Neuron (in vitro differentiated cells): Measurements from ENCODE around the gene RNF224.

Experiments
- H2AFZ ChIP-seq: one replicate; pipeline ENCODE4 v1.6.1; 2013; ENCODE audit warnings: low read depth, mild to moderate bottlenecking, inconsistent platforms, low read length, moderate library complexity
- H3K27me3 ChIP-seq: one replicate; pipeline ENCODE4 v1.6.1; 2013; ENCODE audit warnings: low read length; ENCODE audit not compliant: insufficient read depth
- H3K36me3 ChIP-seq: one replicate; pipeline ENCODE4 v1.6.1; 2013; ENCODE audit warnings: low read length; ENCODE audit not compliant: insufficient read depth
- H3K4me1 ChIP-seq: one replicate; pipeline ENCODE4 v1.6.1; 2013; ENCODE audit warnings: low read length; ENCODE audit not compliant: insufficient read depth
- H3K4me3 ChIP-seq: 2 replicates; pipeline ENCODE4 v1.5.1; 2013; ENCODE audit warnings: mild to moderate bottlenecking, low read length, moderate library complexity
- H3K9me3 ChIP-seq: one replicate; pipeline ENCODE4 v1.6.1; 2013; ENCODE audit warnings: low read length

The RNF224 gene

GRCh38 chr9:137222190-137223077 lies 4.9 kb upstream of the RNF224 start, which contains the start of gene RNF208:
RNF208 (minus strand) TSS chr9:137222240; CDS start chr9:137221212, 1,028 bp downstream.
- no peak within 1 kb of the TSS for H2AFZ ChIP-seq
- no peaks in the 10 kb centered on the region for H3K27me3 ChIP-seq
- H3K4me1 ChIP-seq = peaks cover 15% of the 10 kb centered on the region
- peak within 1 kb of the TSS; percentile 98 for H3K4me3 ChIP-seq
- no peaks in the 10 kb centered on the region for H3K9me3 ChIP-seq
- H3K36me3 ChIP-seq = no peaks in the 10 kb centered on the region

GRCh38 chr9:137223078-137223970 lies 4.0 kb upstream of the RNF224 start:
- peaks cover 15% of the 10 kb centered on the region for H3K4me1 ChIP-seq
- H3K9me3 ChIP-seq = no peaks in the 10 kb centered on the region
- H2AFZ ChIP-seq = peak overlapping the region; percentile 90
- peak overlapping the region; percentile 98 for H3K4me3 ChIP-seq
- no peaks in the 10 kb centered on the region for H3K27me3 ChIP-seq
- H3K36me3 ChIP-seq = no peaks in the 10 kb centered on the region

- H3K4me3 ChIP-seq = peak within 1 kb of the TSS; percentile 98
- no peaks in the 10 kb centered on the region for H3K27me3 ChIP-seq
- peaks cover 15% of the 10 kb centered on the region for H3K4me1 ChIP-seq
- no peaks in the 10 kb centered on the region for H3K36me3 ChIP-seq
- H3K9me3 ChIP-seq = no peaks in the 10 kb centered on the region
- peak within 1 kb of the TSS; percentile 90 for H2AFZ ChIP-seq
Observed at GRCh38 chr9:137224830-137225694, 2.2 kb upstream of the RNF224 start, which contains the start of gene CYSRT1. CYSRT1 (plus strand) TSS chr9:137225174; CDS start chr9:137225622, 448 bp downstream.

GRCh38 chr9:137225699-137226331 lies 1.5 kb upstream of the RNF224 start:
- Histone ChIP-seq H2AFZ (no peak overlapping the region), H3K9me3 (no peaks in the 10 kb centered on the region), H3K4me1 (peaks cover 15% of the 10 kb centered on the region), H3K27me3 (peaks cover 2% of the 10 kb centered on the region), H3K4me3 (no peak overlapping the region), H3K36me3 (no peaks in the 10 kb centered on the region)

- Histone ChIP-seq H3K36me3 (no peaks in the 10 kb centered on the region), H3K4me3 (no peak overlapping the region), H3K27me3 (peaks cover 3% of the 10 kb centered on the region), H3K9me3 (no peaks in the 10 kb centered on the region), H2AFZ (no peak overlapping the region), H3K4me1 (peaks cover 15% of the 10 kb centered on the region)
Observed at GRCh38 chr9:137226338-137227053, 806 bp upstream of the RNF224 start.

GRCh38 chr9:137227853-137228505 lies 677 bp downstream of the RNF224 start:
- Histone ChIP-seq H3K9me3 (no peaks in the 10 kb centered on the region), H3K27me3 (peaks cover 3% of the 10 kb centered on the region), H3K36me3 (no peaks in the 10 kb centered on the region), H3K4me1 (peaks cover 9% of the 10 kb centered on the region), H3K4me3 (no peak overlapping the region), H2AFZ (no peak overlapping the region)

GRCh38 chr9:137228506-137228967 lies 1.2 kb downstream of the RNF224 start:
- peaks cover 3% of the 10 kb centered on the region for H3K27me3 ChIP-seq
- H3K9me3 ChIP-seq = no peaks in the 10 kb centered on the region
- H2AFZ ChIP-seq = no peak overlapping the region
- no peak overlapping the region for H3K4me3 ChIP-seq
- peaks cover 8% of the 10 kb centered on the region for H3K4me1 ChIP-seq
- H3K36me3 ChIP-seq = no peaks in the 10 kb centered on the region

GRCh38 chr9:137228968-137229896 lies 1.9 kb downstream of the RNF224 start:
- H3K36me3 ChIP-seq = no peaks in the 10 kb centered on the region
- no peak overlapping the region for H2AFZ ChIP-seq
- peaks cover 3% of the 10 kb centered on the region for H3K27me3 ChIP-seq
- H3K9me3 ChIP-seq = no peaks in the 10 kb centered on the region
- no peak overlapping the region for H3K4me3 ChIP-seq
- H3K4me1 ChIP-seq = peaks cover 5% of the 10 kb centered on the region

- H3K27me3 ChIP-seq = peaks cover 3% of the 10 kb centered on the region
- no peaks in the 10 kb centered on the region for H3K36me3 ChIP-seq
- H3K9me3 ChIP-seq = no peaks in the 10 kb centered on the region
- H3K4me3 ChIP-seq = no peak overlapping the region
- H2AFZ ChIP-seq = no peak overlapping the region
- H3K4me1 ChIP-seq = peaks cover 6% of the 10 kb centered on the region
Observed at GRCh38 chr9:137229903-137230704, 2.8 kb downstream of the RNF224 start.
